Stimulated activated naive B cell treated with anti-CD40 and anti-IgM and Interleukin-4, amounts not matched to agents 10 μg/mL and 1 μg/mL and 100 μg/mL, for 72 hours (primary cell): ENCODE data around the gene ERCC6.
A peak's percentile ranks its signal among the peaks of the same experiment; 100 is the strongest.

Experiments used
- ATAC-seq, 2 donors: fragments of 150-1000 bp; cut with Tn5 transposase; replicated peaks; 2 replicates each; pipeline ENCODE4 v1.10.0; 2021; ENCODE audit warnings: moderate library complexity in 1 of 2
- DNase-seq: peaks from one replicate; pipeline ENCODE4 v3.0.0; 2021
- H3K27ac Mint-ChIP-seq: one replicate; pipeline ENCODE4 v1.8.0; 2022; ENCODE audit warnings: mild to moderate bottlenecking, mixed read lengths
- H3K27me3 Mint-ChIP-seq, 2 donors: one replicate each; pipeline ENCODE4 v1.8.0; 2022; ENCODE audit warnings: mixed read lengths in 2 of 2
- H3K36me3 Mint-ChIP-seq, 2 donors: one replicate each; pipeline ENCODE4 v1.8.0; 2022; ENCODE audit warnings: mixed read lengths in 2 of 2, mild to moderate bottlenecking in 1 of 2
- H3K4me1 Mint-ChIP-seq, 2 donors: one replicate each; pipeline ENCODE4 v1.8.0; 2022; ENCODE audit warnings: mixed read lengths in 2 of 2, mild to moderate bottlenecking in 1 of 2
- H3K4me3 Mint-ChIP-seq, 2 donors: one replicate each; pipeline ENCODE4 v1.8.0; 2022; ENCODE audit warnings: mild to moderate bottlenecking in 2 of 2, mixed read lengths in 2 of 2, moderate library complexity in 1 of 2
- H3K9me3 Mint-ChIP-seq, 2 donors: one replicate each; pipeline ENCODE4 v1.8.0; 2022; ENCODE audit warnings: mixed read lengths in 2 of 2, mild to moderate bottlenecking in 1 of 2

ERCC6 gene

GRCh38 chr10:49562893-49563292 lies 24.0 kb upstream of the ERCC6 start:
- ATAC-seq: no peak
- H3K27me3 Mint-ChIP-seq: peaks cover 29 to 54% of the 10 kb centered on the region in 2 donors
- H3K36me3 Mint-ChIP-seq: peaks cover 4 to 5% of the 10 kb centered on the region in 2 donors

GRCh38 chr10:49560526-49560925 lies 21.6 kb upstream of the ERCC6 start:
- ATAC-seq (no peak), DNase-seq (no peak)
- peaks cover 2% of the 10 kb centered on the region in 2 donors for H3K9me3 Mint-ChIP-seq
- peaks cover 33 to 59% of the 10 kb centered on the region in 2 donors for H3K27me3 Mint-ChIP-seq
- peaks cover 9 to 16% of the 10 kb centered on the region in 2 donors for H3K4me1 Mint-ChIP-seq
- H3K36me3 Mint-ChIP-seq: peaks cover 0 to 4% of the 10 kb centered on the region in 2 donors
- H3K4me3 Mint-ChIP-seq: no peak overlapping the region
- H3K27ac Mint-ChIP-seq: no peak overlapping the region

More at GRCh38 chr10:49562893-49563292, 24.0 kb upstream of the ERCC6 start:
- Mint-ChIP-seq H3K4me3 (no peak overlapping the region), H3K4me1 (peaks cover 15 to 33% of the 10 kb centered on the region in 2 donors), H3K9me3 (peaks cover 0 to 4% of the 10 kb centered on the region in 2 donors), H3K27ac (no peak overlapping the region)
- DNase-seq: no peak

DNA sequence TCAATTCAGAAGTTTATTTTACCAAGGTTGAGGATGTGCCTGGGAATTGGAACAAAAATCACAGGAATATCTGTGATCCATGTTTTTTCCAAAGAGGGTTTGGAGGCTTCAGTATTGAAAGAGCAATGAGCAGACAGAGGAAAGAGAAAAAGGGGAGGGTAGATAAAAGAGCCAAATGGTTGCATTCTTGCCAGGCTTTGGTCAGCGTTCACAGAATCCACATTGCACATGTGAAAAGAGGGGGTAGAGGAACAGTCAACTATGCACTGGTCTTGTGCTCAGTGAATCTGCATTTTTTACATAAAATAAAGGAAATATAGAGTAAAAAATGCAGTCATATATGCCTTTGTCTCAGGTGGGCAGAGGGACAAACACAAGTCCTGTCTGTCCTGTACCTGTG lies 20.6 kb upstream of the ERCC6 start:
- ATAC-seq (no peak), DNase-seq (no peak)
- H3K27me3 Mint-ChIP-seq: peaks cover 33 to 67% of the 10 kb centered on the region in 2 donors
- no peak overlapping the region for H3K4me3 Mint-ChIP-seq
- H3K4me1 Mint-ChIP-seq: peaks cover 7 to 12% of the 10 kb centered on the region in 2 donors
- peaks cover 0 to 4% of the 10 kb centered on the region in 2 donors for H3K36me3 Mint-ChIP-seq
- no peak overlapping the region for H3K27ac Mint-ChIP-seq
- H3K9me3 Mint-ChIP-seq: peaks cover 4 to 6% of the 10 kb centered on the region in 2 donors

- DNase-seq: no peak
- no peak for ATAC-seq
- Mint-ChIP-seq H3K4me1 (peaks cover 3 to 6% of the 10 kb centered on the region in 2 donors), H3K36me3 (peaks cover 0 to 4% of the 10 kb centered on the region in 2 donors), H3K27ac (no peak overlapping the region), H3K27me3 (peaks cover 34 to 70% of the 10 kb centered on the region in 2 donors), H3K9me3 (peaks cover 4 to 6% of the 10 kb centered on the region in 2 donors), H3K4me3 (no peak overlapping the region)
These were observed 19.3 kb upstream of the ERCC6 start for GRCh38 chr10:49558190-49558589.

GRCh38 chr10:49557681-49558080 lies 18.8 kb upstream of the ERCC6 start:
- H3K4me3 Mint-ChIP-seq: no peak overlapping the region
- ATAC-seq (no peak), DNase-seq (no peak)
- peaks cover 6 to 7% of the 10 kb centered on the region in 2 donors for H3K9me3 Mint-ChIP-seq
- peaks cover 34 to 70% of the 10 kb centered on the region in 2 donors for H3K27me3 Mint-ChIP-seq
- H3K27ac Mint-ChIP-seq: no peak overlapping the region
- H3K36me3 Mint-ChIP-seq: peaks cover 0 to 7% of the 10 kb centered on the region in 2 donors
- peaks cover 0 to 2% of the 10 kb centered on the region in 2 donors for H3K4me1 Mint-ChIP-seq

DNA sequence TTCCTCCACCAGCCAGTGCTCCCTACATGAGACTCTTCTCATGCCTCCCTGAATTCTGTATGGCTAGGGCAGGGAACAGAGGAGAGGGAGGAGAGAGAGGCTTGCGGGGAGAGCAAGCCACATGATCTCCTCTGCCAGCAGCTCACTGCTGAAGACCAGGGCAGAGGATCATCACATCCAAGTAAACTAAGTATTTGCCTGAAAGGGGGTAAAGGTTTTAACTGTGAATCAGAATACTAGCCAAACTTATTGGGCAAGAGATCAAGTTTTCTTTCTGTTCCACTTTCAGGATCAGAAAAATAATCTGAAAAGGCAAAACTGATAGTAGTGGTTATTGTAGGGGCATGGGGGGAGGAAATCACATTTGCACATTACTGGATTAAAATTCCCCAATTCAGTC lies 17.8 kb upstream of the ERCC6 start:
- peaks cover 32 to 63% of the 10 kb centered on the region in 2 donors for H3K27me3 Mint-ChIP-seq
- DNase-seq (no peak), ATAC-seq (no peak)
- peak overlapping the region; percentile 86 for H3K27ac Mint-ChIP-seq
- no peaks in the 10 kb centered on the region for H3K4me1 Mint-ChIP-seq
- peaks cover 6 to 7% of the 10 kb centered on the region in 2 donors for H3K9me3 Mint-ChIP-seq
- H3K36me3 Mint-ChIP-seq: peaks cover 0 to 7% of the 10 kb centered on the region in 2 donors
- no peak overlapping the region for H3K4me3 Mint-ChIP-seq

DNA sequence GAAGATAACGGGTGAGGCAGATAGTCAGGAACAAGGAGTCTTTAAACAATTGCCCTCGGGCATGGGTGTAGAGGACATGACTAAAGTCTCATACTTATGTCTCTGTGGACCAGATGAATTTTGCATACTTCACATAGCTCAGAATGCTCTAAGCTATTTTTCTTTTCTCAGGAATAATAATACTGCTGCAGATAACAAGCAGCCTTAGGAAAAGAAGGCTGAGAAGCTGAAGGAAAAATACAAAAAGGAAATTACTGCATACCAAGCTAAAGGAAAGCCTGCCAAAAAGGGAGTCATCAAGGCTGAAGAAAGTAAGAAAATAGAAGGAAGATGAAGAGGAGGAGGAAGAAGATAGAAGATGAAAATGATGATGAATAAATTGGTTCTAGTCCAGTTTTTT lies 13.4 kb upstream of the ERCC6 start:
- ATAC-seq (no peak), DNase-seq (no peak)
- H3K4me1 Mint-ChIP-seq: no peaks in the 10 kb centered on the region
- peaks cover 27 to 59% of the 10 kb centered on the region in 2 donors for H3K27me3 Mint-ChIP-seq
- H3K36me3 Mint-ChIP-seq: peaks cover 0 to 3% of the 10 kb centered on the region in 2 donors
- H3K4me3 Mint-ChIP-seq: no peak overlapping the region
- H3K27ac Mint-ChIP-seq: no peak overlapping the region
- peaks cover 6 to 7% of the 10 kb centered on the region in 2 donors for H3K9me3 Mint-ChIP-seq

GRCh38 chr10:49550563-49550962 lies 11.6 kb upstream of the ERCC6 start:
- Mint-ChIP-seq H3K27me3 (peaks cover 29 to 62% of the 10 kb centered on the region in 2 donors), H3K9me3 (peaks cover 5 to 8% of the 10 kb centered on the region in 2 donors), H3K36me3 (peaks cover 3 to 9% of the 10 kb centered on the region in 2 donors), H3K4me3 (no peak overlapping the region), H3K4me1 (no peaks in the 10 kb centered on the region), H3K27ac (no peak overlapping the region)
- no peak for ATAC-seq
- DNase-seq: no peak

- peaks cover 29 to 54% of the 10 kb centered on the region in 2 donors for H3K27me3 Mint-ChIP-seq
- H3K9me3 Mint-ChIP-seq: peaks cover 0 to 6% of the 10 kb centered on the region in 2 donors
- no peak overlapping the region for H3K4me3 Mint-ChIP-seq
- ATAC-seq (no peak), DNase-seq (no peak)
- H3K27ac Mint-ChIP-seq: no peak overlapping the region
- H3K4me1 Mint-ChIP-seq: no peaks in the 10 kb centered on the region
- peaks cover 3 to 9% of the 10 kb centered on the region in 2 donors for H3K36me3 Mint-ChIP-seq
These were observed 10.9 kb upstream of the ERCC6 start for GRCh38 chr10:49549640-49550346.

DNA sequence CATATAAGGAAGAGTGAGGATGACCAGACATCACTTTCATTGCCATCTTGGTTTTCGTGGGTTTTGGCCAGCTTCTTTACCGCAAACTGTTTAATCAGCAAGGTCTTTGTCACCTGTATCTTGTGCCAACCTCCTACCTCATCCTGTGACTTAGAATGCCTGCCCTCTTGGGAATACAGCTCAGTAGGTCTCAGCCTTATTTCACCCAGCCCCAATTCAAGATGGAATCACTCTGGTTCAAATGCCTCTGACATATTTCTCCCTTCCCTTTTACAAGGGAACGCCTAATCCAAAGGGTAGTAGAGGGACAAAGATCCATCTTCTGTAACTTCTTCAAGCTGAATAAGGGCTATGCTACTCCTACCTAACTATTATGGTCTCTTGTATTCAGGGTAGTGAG lies 4.7 kb upstream of the ERCC6 start:
- Mint-ChIP-seq H3K27me3 (peaks cover 23 to 25% of the 10 kb centered on the region in 2 donors), H3K9me3 (peaks cover 4 to 8% of the 10 kb centered on the region in 2 donors), H3K4me3 (no peak overlapping the region), H3K4me1 (peaks cover 7 to 9% of the 10 kb centered on the region in 2 donors), H3K36me3 (peaks cover 6 to 13% of the 10 kb centered on the region in 2 donors), H3K27ac (no peak overlapping the region)
- ATAC-seq (no peak), DNase-seq (no peak)

GRCh38 chr10:49542353-49542752 lies 3.4 kb upstream of the ERCC6 start:
- DNase-seq (no peak), ATAC-seq (no peak)
- H3K36me3 Mint-ChIP-seq: peaks cover 6 to 16% of the 10 kb centered on the region in 2 donors
- H3K4me3 Mint-ChIP-seq: no peak overlapping the region
- H3K27ac Mint-ChIP-seq: no peak overlapping the region
- H3K27me3 Mint-ChIP-seq: peaks cover 23 to 25% of the 10 kb centered on the region in 2 donors
- peaks cover 4 to 8% of the 10 kb centered on the region in 2 donors for H3K9me3 Mint-ChIP-seq
- peaks cover 12 to 18% of the 10 kb centered on the region in 2 donors for H3K4me1 Mint-ChIP-seq

- H3K4me3 Mint-ChIP-seq: no peak overlapping the region
- H3K27ac Mint-ChIP-seq: no peak overlapping the region
- peaks cover 23 to 25% of the 10 kb centered on the region in 2 donors for H3K27me3 Mint-ChIP-seq
These were observed 2.8 kb upstream of the ERCC6 start for GRCh38 chr10:49541762-49542161.

DNA sequence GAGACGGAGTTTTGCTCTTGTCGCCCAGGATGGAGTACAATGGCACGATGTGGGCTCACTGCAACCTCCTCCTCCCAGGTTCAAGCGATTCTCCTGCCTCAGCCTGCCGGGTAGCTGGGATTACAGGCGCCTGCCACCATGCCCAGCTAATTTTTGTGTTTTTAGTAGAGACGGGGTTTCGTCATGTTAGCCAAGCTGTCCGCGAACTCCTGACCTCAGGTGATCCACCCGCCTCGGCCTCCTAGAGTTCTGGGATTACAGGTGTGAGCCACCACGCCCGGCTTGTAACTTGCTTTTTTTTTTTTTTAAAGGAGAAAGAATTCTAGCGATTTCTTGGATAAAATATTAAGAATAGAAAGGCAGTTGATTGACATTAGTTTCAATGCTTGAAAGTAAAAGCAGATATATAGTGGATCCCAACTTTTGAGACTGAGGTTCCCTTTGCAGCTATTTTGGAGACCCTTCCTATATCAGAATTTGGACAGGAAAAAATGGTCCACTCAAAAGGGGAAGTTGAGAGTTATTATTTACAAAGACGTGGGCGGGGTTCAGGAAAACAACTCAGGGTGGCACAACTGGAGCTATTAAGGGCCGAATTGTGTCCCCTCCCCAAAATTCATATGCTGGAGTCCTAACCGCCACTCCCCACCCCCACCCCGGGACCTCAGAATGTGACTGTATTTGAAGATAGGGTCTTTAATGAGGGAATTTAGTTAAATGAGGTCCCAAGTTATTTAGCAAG lies 1.3 kb upstream of the ERCC6 start:
- Mint-ChIP-seq H3K27me3 (peaks cover 15 to 19% of the 10 kb centered on the region in 2 donors), H3K27ac (peak overlapping the region; percentile 97), H3K4me1 (peaks cover 23 to 31% of the 10 kb centered on the region in 2 donors), H3K9me3 (peaks cover 4 to 5% of the 10 kb centered on the region in 2 donors), H3K4me3 (peak overlapping the region; percentile 85 to 89), H3K36me3 (peaks cover 13 to 25% of the 10 kb centered on the region in 2 donors)
- DNase-seq: no peak
- no peak for ATAC-seq

More at GRCh38 chr10:49541762-49542161, 2.8 kb upstream of the ERCC6 start:
- ATAC-seq (no peak), DNase-seq (no peak)
- Mint-ChIP-seq H3K4me1 (peaks cover 12 to 19% of the 10 kb centered on the region in 2 donors), H3K36me3 (peaks cover 6 to 17% of the 10 kb centered on the region in 2 donors), H3K9me3 (peaks cover 4 to 8% of the 10 kb centered on the region in 2 donors)

- Mint-ChIP-seq H3K9me3 (peaks cover 4 to 5% of the 10 kb centered on the region in 2 donors), H3K36me3 (peaks cover 18 to 27% of the 10 kb centered on the region in 2 donors), H3K4me3 (peak overlapping the region; percentile 85 to 89), H3K4me1 (peaks cover 29 to 39% of the 10 kb centered on the region in 2 donors), H3K27ac (peak overlapping the region; percentile 97), H3K27me3 (peaks cover 15 to 19% of the 10 kb centered on the region in 2 donors)
- DNase-seq (no peak), ATAC-seq (peak; percentile 32 to 43)
These were observed 482 bp upstream of the ERCC6 start for GRCh38 chr10:49539320-49539885.
